ENCODE data around the gene GPR26.

GPR26 gene

DNA sequence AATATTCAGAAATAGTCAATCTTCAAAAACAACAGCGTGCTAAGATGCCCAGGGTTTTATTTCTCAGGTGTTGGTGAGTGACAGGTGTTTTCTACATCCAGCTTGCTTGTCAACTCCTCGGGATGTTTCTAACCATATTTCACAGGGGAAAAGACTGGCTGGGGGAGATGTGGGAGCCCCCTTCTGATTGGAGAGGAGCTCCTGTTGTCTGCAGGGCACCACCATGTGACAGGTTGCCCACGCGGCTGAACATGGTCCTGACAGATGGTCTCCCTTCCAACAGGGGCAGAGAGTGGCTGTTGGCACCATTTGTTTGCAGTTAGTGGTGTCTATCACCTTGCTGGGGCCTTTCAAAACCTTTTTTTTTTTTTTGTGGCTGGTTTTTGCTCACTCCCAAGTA, 16.5 kb upstream of the GPR26 start:
- DNase-seq: no peak

DNA sequence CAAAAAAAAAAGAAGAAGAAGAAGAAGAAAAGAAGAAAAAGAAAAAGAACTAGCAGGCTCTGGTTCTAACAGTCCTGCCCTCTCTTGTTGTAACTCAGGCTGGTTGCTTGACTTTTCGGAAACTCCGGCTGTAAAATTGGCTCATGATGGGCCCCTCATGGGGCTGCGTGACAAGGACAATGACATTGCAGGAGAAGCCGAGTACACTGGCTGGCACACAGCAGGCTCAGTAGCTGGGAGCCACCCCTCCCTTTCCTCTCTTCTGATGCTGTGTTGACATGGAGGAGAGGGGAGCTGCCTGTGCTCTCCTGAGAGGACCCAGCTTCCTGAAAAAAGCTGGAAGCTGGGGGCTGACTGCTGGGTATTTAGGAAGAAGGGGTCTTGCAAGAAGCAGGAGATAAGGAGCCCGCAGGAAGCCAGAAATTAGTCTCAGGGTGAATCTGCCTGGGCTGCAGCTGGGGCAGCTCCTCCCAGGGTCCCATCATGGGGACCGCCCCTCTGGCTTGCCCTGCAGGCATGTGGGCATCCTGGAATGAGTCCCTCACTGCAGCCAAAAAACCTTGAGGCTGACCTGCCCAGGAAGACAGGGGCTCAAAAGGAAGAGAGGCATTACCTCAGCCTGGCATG, 14.6 kb upstream of the GPR26 start:
- DNase-seq: no peak

DNA sequence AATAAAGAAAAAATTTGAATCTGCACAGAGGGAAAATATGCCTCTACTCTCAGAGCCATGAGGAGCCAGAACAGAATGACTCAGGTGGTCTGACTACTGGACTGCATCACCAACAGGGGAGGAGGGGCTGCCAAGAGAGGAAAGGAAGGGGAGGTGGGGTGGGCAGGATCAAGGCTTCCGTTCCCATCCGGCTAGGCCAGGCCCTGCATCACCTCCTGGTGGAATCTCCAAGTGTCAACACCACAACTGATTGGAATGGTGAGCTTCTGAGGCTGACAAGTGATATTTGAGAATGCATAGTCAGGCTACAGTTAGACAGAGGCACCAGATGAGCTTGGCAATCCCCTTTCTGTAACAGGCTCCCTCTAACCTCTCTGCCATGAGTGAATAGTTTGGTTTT, 10.4 kb upstream of the GPR26 start:
- no peak for DNase-seq

DNA sequence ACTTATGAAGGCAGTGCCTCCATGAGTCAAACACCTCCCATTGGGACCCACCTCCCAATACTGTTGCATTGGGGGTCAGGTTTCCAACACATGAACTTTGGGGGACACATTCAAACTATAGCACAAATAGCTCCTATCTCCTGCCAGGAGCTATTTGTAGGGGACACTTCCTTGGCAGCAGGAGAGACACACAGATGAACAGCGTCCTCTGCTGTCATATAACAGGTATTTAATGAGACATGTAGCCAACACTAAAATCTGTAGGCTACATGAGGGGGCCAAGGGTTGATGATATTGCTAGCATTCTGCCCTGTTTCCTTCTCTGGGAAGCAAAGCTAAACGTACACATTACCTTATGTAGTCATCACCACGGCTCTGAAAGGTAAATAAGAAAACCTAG, 2.6 kb upstream of the GPR26 start:
- DNase-seq: no peak

DNA sequence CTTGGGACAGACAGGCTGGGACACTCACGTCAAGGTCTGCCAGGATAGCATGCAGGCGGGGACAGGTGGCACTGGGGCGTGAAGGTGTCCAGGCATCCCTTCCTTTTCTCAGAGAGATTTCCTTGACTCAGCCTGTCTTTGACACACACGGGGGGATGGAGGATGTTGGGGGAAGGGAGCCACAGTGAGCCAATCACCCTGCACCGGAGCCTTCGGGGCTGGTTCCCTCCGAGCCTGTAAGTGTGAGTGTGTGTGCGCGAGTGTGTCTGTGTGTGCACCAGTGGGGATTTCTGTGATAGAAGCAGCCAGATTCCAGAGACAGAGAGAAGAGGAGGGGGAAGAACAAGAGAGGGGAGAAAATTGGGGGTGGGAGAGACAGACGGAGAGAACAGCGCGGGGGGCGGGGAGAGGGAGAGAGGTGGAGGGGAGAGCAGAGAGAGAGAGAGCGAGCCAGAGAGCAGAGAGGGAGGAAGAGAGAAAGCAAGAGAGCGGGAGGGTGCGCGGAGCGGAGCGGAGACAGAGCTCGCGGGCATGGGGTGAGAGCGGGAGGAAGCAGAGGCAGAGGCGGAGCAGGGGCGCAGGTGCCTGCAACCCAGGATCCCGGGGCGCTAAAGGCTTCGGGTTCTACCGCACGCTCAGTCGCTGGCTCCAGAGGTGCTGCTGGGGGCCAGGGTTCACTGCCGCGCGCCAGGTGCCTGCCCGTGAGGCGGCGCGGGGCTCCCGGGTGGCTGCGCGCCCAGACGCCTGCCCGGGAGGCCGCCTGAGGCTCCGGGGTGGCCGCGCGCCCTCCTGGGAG, 466 bp upstream of the GPR26 start:
- DNase-seq: no peak

DNA sequence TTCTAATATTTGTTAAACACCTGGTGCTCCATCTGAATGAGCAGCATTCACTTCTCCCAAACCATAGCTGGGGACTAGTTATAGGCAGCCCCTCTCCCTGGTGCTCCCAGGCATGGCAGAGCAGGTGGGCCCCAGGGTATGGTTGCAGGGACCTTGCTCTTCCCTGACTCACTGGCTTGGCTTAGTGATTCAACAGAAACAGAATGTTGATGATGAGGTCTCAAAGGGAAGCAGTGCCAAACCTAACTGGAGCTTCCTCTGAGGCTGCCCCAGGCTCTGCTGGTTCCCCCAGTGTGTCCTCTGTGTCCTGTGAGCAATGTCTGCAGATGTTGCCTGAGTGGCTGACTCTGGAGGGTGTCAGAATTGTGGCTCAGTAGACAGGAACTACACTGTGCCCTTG, 3.7 kb downstream of the GPR26 start:
- no peak for DNase-seq

DNA sequence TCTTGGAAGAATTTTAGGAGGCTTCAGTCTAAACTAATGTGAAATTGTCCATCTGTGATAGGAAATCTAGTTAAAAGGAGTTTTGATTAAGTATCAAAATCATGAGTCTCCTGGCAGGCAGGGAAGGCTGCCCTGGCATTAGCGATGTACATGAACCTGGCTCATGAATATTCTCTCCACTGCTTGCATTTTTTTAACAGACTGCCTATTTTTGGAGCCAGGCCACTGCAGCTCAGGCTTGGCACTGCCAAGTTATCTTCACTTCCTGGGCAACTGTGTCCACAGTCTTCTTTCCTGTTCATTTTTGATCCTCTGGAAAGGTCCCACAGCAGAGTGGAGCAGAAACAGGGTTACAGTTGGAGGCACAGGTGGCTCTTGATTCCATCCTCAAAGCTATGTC, 7.0 kb downstream of the GPR26 start:
- no peak for DNase-seq

DNA sequence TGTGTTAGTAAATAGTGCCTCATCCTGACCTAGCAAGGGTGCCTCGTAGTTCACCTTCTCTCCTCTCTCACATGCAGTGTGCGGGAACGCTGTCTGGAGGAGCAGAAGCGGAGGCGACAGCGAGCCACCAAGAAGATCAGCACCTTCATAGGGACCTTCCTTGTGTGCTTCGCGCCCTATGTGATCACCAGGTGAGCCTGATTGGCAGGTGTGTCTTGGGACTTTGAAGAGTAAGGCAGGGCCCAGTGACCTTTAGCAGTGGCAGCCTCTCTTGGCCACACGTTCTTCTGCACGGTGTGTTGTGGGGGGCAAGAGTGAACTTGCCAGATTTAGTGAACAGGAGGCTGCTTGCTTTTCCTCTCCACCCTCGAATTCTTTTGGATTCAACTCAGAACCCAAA, 8.6 kb downstream of the GPR26 start:
- DNase-seq: no peak

DNA sequence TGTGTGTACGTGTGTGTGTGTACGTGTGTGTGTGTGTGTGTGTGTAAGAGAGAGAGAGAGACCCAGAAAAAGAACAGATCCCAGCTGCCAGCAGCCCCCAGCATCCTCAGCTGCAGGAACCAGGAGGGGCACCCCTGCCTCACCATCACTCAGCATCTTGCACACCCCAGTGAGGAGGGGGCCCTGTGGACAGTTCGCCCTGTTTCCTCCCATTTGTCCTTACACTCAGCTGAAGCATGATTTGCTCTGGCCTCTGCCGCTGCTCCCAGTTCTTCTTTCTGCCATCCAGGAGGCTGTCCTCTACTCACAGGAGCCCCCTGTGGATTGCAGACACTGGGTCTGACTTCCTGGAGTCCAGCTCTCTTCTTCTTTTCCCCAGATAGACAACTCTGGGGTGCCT, 9.7 kb downstream of the GPR26 start:
- DNase-seq: no peak

DNA sequence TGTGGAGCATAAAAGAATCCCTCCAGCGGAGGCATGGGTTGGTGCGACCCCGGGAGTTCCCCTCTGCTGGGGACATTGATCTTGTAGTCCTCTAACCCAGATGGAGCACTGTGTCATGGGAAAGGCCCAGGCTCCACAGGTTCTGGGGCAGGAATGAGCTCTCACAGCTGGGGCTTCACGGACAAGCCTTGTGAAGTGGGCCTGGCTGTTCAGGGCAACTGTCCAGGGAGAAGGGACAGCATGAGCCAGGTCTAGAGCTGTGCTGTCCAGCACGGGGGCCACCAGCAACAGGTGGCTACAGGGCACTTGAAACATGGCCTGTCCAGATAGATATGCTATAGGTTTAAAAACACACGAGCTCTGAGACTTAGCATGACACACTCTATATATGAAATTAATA, 11.4 kb downstream of the GPR26 start:
- DNase-seq: no peak

DNA sequence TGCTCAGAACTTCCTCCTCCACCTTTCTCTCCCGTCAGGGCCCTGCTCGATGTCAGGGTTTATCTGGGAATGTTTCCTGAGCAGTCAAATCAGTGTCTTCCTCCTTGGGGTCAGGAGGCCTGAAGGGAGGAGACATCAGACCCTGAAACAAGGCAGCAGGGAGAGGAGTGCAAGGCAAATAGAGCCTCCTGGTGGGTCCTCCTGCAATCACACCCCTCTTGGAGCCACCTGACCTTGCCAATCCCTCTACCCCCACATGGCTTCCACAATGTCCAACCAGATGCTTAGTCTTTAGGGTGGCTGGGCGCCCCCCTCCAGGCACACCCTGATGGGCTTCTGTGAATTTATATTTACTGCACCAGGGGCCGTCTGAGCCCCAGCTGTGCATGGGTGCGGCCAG, 12.2 kb downstream of the GPR26 start:
- no peak for DNase-seq

DNA sequence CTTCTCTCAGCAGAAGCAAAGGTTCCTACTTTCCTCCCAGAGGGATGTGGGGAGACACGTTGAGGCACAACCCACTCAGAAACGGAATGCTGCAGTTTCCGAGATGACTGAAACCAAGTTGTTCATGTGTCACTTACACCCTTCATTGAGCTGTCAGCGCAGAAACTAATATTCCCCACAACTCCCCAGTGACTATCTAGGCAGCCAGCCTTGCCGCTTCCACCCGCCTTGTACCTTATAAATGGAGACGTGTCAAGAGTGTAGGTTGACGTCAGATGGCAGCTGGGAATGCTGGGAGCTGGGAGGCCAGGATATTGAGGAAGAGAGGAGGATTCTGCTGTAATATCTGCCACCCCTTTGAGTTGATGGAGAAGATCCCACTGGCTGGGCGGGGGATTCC, 15.1 kb downstream of the GPR26 start:
- no peak for DNase-seq

DNA sequence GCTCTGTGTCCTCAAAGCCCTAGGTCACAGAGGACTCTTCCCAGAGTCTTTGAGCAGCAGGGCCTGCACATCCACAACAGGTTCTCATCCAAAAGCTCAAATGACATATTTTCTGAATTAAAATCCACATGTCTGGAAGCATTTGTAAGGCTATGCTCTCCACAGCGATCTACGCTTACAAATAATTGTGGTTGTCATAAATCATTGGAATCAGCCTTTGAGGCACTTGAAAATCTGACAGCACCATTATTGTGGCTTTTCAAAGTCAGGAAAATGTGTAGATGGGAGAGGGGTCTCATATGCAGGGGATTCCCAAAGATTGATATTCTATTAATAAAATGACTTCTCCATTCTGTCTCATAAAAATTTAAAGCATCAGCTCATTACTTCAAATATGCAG, 16.3 kb downstream of the GPR26 start:
- DNase-seq: no peak

DNA sequence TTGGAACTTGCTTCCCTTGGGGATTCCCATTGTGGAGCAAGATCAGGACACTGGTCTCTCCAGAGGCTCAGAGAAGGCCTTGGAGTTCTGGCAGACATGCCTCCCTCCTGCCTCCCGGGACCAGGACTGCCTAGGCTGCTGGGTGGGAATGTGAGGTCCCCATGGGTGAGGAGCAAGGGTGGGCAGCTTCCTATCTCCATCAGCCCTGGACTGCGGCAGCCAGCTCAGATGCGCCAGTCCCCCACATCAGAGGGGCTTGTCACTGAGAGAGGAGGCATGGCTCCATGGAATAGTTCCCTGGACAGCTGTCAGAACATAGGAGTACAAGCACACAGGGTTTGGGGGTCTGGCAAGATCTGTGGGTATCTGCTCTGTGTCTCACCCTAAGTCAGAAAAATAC, 17.3 kb downstream of the GPR26 start:
- DNase-seq: no peak

DNA sequence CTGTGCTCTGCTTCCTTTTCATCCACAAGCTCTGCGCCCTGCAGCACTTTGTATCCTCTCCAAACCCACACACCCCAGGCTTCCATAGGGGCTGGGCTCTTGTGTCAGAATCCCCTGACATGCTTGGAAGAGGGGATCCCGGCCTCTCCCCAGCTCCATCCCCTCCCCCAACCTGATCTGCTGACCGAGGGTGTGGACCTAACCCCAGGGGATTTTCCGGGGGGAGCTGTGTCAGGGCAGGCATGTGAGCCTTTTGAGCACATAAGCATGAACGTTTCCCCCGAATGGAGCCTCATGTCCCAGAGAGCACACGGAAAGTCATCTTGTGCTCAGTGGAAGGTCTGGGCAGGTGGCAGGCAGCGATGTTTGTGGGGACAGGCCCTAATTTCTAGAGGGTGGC, 17.7 kb downstream of the GPR26 start:
- DNase-seq: no peak

DNA sequence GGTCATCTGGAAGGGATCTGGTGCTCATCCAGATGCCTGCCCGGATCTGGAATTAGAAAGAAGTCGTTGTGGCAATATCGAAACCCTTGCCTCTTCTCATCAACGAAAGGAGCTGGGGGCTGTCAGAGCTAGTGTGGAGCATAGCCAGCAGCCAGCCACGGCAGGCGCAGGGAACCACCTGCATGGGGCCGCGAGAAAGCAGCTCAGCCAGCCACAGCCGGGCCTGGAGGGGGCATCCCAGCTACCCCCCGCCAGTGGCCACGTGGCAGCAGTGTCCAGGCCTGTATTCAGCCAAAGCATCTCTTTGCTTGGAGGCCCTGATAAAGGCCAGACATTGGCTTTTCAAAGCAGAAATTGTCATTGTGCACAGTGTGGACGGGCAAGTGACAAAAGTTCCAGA, 19.1 kb downstream of the GPR26 start:
- DNase-seq: no peak

DNA sequence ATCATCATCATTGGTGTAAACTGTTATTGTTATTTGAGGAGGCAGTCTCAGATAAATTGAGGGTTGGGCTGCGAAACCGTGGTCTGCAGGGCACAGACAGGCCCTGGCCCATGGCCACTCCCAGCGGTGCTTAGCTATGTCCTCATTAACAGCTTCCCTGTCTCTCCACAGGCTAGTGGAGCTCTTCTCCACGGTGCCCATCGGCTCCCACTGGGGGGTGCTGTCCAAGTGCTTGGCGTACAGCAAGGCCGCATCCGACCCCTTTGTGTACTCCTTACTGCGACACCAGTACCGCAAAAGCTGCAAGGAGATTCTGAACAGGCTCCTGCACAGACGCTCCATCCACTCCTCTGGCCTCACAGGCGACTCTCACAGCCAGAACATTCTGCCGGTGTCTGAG, 21.6 kb downstream of the GPR26 start:
- no peak for DNase-seq

DNA sequence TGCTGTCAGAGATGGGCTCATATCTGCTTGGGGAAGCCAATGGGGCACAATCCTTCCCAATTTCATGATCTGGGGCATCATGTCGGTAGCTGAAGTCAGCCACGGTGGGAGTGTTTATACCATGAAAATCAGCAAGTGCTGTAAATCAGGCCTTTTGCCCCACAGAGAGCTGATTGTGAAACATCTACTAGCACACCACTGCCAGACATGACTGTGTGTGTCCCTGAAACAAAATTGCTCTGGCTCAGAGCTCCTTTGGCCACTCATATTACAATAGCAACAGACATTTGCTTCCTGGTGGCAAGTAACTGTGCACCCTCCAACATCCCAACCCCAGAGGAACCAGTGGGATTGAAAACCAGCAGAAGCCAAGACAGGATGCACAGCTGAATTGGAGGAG, 23.7 kb downstream of the GPR26 start:
- no peak for DNase-seq

DNA sequence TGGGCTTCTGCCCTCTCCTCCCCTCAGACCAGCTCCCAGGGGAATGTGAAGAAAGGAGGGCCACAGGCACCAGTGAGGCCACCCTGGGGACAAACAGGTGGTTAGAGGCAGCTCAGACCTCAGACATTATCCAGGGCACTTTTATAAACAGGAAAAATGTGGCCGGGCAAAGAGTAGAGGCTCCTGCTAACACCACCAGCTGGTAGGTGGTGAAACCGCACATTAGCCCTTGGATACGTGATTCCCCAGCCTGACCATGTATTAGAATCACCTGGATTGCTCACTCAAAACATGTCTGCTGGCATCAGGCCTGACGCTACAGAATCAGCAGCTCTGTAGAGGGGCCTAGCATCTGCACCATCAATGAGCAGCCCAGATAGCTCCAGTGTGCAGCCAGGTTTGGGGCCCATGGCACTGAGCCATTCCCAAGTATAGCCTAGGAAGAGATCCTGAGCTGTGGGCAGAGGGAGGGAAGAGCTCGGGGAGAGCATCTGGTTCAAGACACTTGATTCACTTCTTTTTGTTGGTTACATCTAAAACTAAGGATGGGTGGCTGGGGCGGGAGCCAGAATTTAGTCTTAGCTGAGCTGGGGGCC, 37.1 kb downstream of the GPR26 start:
- DNase-seq: no peak

DNA sequence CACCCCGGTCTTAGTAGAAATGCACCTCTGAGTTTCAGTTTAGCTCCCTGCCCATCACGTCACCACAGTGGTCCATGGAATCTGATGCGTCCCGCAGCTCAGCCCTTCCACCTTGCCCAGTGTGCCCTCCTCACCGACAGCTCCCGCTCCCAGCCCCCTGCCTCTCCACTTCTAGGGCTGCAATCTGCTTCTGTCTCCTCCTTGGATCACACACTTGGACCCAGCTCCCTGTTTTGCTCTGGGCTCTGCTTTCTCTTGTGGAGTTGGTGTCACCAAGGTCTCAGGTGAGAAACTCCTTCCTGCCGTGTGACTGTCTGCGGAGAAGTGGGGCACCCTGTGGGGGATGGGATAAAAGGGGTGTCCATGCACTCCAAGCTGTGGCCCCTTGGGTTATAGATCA, 37.9 kb downstream of the GPR26 start:
- no peak for DNase-seq

DNA sequence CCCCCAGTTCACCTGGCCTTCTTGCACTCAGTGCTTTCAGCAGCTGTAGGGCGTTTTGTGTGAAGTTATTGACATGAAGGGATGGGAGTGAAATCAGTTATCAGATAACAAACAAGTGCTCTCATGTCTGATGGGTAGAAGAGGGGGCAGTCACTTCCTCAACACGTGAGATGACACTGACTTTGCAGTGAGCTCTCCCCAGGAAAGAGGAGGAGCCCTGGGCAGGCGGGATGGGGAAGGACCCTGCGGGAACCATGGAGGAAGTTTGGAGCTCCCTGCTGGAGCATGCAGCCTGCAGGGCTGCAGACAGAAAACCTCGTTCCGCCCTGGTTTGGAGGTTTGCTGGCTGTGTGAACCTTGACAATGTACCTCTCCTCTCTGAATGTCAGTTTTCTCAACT, 38.7 kb downstream of the GPR26 start:
- no peak for DNase-seq

DNA sequence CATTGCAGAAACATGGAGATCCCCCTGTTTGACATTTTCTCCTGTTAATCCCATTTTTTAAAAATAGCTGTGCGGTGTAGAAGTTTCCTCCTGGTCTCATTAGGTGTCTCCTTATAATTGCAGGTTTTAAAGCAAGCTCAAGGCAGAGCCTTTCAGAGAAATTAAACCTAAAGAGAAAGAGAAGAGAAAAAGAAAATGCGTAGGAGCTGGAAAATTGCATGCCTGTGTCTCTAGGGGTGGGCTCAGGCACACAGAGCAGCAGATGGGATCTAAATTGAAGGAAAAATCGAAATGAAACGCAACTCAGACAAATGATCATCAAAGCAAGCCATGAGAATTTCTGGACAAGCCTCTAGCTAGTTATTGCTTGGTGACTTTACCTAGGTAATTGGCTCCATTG, 40.1 kb downstream of the GPR26 start:
- no peak for DNase-seq

DNA sequence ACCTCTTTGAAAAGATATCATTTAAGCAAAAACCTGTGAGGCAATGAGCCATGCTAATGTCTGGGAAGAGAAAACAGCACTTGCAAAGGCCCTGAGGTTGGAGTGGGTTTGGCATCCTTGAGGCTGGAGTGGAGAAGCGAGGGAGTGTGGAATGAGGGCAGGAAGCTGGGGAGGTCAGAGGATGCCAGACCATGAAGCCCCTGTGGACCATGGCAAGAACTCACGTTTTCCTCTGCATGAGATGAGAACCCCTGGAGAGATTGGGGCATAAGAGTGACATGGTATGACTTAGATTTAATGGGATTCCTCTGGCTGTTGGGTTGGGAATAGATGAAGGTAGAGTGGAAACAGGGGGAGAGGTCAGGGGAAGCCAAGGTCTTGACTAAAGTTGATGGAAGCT, 49.4 kb downstream of the GPR26 start:
- DNase-seq: no peak

DNA sequence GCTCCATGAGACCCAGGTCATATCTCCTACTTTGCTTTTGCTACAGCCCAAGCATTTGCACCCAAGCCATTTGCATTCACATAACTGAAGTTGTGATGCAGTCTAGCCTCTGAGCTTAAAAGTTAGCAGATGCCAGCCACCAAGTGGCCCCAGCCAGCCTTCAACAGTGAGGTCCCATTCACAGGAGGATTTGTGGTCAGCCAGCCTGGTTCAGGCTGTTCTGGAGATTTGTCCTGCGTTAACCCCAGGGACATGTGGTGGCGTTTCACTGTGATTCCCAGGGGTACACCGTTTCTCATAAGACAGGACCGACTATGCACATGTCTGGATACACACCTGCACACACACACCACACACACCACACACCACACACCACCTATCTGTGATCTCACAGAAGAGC, 51.2 kb downstream of the GPR26 start:
- DNase-seq: no peak

All from stimulated activated CD4-positive, alpha-beta T cell treated with anti-CD3 and anti-CD28 coated beads, Interleukin-2, amount 100 ng/mL, for 24 hours (primary cell).